ENCODE measurements around the gene RASSF7. TPM values are rescaled to one million over a fixed set of nuclear protein-coding genes. Genes with fewer than 3 reads are reported as not detected.

Gene RASSF7
- polyA plus RNA-seq, 1 donor from 2014 or later, result 37.1 TPM

- H3K4me3 ChIP-seq (ENCODE audit: low read length), result no peak overlapping the region
- H3F3A ChIP-seq (ENCODE audit: insufficient read depth, low read length, poor library complexity, severe bottlenecking), result no peaks in the 10 kb centered on the region
- no peaks in the 10 kb centered on the region for H3K9me2 ChIP-seq (ENCODE audit: insufficient read depth, low read length)
- H3K79me2 ChIP-seq (replicated peaks; ENCODE audit: insufficient read depth, low read length), result peaks cover 8% of the 10 kb centered on the region
- no peaks in the 10 kb centered on the region for H3K36me3 ChIP-seq (ENCODE audit: insufficient read depth, low read length)
- H3K9me3 ChIP-seq (ENCODE audit: low read length), result no peaks in the 10 kb centered on the region
- H3K27me3 ChIP-seq (ENCODE audit: insufficient read depth, low read depth, low read length), result no peaks in the 10 kb centered on the region
- TF ChIP-seq CTCF (IDR thresholded peaks at IDR 0.05; ENCODE audit: poor library complexity, severe bottlenecking) (no peak), MXI1 (conservative IDR thresholded peaks at IDR 0.05; ENCODE audit: poor library complexity, severe bottlenecking) (no peak)
- H2AFZ ChIP-seq (ENCODE audit: low read depth, low read length), result no peak overlapping the region
- H3K4me2 ChIP-seq (ENCODE audit: low read length), result no peak overlapping the region
- H3K9ac ChIP-seq (ENCODE audit: low read length), result no peak overlapping the region
- no peak overlapping the region for H3K27ac ChIP-seq (ENCODE audit: low read length)
- no peaks in the 10 kb centered on the region for H4K20me1 ChIP-seq (ENCODE audit: insufficient read depth)
Observed at GRCh38 chr11:532527-532985, 28.2 kb upstream of the RASSF7 start.

- Histone ChIP-seq H3K9ac (ENCODE audit: low read length) (no peak overlapping the region), H3K36me3 (ENCODE audit: insufficient read depth, low read length) (no peaks in the 10 kb centered on the region), H3K9me3 (ENCODE audit: low read length) (no peaks in the 10 kb centered on the region), H3K9me2 (ENCODE audit: insufficient read depth, low read length) (no peaks in the 10 kb centered on the region), H3K4me2 (ENCODE audit: low read length) (no peak overlapping the region), H3F3A (ENCODE audit: insufficient read depth, low read length, poor library complexity, severe bottlenecking) (no peaks in the 10 kb centered on the region), H3K27ac (ENCODE audit: low read length) (no peak overlapping the region), H3K27me3 (ENCODE audit: insufficient read depth, low read depth, low read length) (no peaks in the 10 kb centered on the region), H3K4me3 (ENCODE audit: low read length) (no peak overlapping the region), H3K79me2 (replicated peaks; ENCODE audit: insufficient read depth, low read length) (peaks cover 8% of the 10 kb centered on the region), H2AFZ (ENCODE audit: low read depth, low read length) (no peak overlapping the region), H4K20me1 (ENCODE audit: insufficient read depth) (no peaks in the 10 kb centered on the region)
- no peak for TF ChIP-seq EP300 (conservative IDR thresholded peaks at IDR 0.05; ENCODE audit: poor library complexity, severe bottlenecking)
- no peak for TF ChIP-seq MXI1 (conservative IDR thresholded peaks at IDR 0.05; ENCODE audit: poor library complexity, severe bottlenecking)
- TF ChIP-seq RAD21 (conservative IDR thresholded peaks at IDR 0.05), result no peak
- no peak for TF ChIP-seq SMC3 (conservative IDR thresholded peaks at IDR 0.05; ENCODE audit: poor library complexity)
- no peak for TF ChIP-seq EZH2 (IDR thresholded peaks at IDR 0.05; ENCODE audit: borderline replicate concordance, insufficient read depth, low read length, poor library complexity, severe bottlenecking)
- TF ChIP-seq POLR2AphosphoS5 (IDR thresholded peaks at IDR 0.05), result no peak
- TF ChIP-seq REST (IDR thresholded peaks at IDR 0.05; ENCODE audit: borderline replicate concordance), result no peak
- no peak for TF ChIP-seq CTCF (IDR thresholded peaks at IDR 0.05; ENCODE audit: poor library complexity, severe bottlenecking)
- no peak for TF ChIP-seq TAF1 (IDR thresholded peaks at IDR 0.05; ENCODE audit: low read depth)
Observed at GRCh38 chr11:532986-533585, 27.7 kb upstream of the RASSF7 start.
